Measurements from ENCODE around the gene LUZP4. TPM values are rescaled to one million over a fixed set of nuclear protein-coding genes. Genes with fewer than 3 reads are reported as not detected.
"Not testable (repeated sequence)": the region's sequence is repeated elsewhere in the genome, so short reads cannot be mapped to it uniquely, and the experiment has no call there.

LUZP4 gene, protein sequence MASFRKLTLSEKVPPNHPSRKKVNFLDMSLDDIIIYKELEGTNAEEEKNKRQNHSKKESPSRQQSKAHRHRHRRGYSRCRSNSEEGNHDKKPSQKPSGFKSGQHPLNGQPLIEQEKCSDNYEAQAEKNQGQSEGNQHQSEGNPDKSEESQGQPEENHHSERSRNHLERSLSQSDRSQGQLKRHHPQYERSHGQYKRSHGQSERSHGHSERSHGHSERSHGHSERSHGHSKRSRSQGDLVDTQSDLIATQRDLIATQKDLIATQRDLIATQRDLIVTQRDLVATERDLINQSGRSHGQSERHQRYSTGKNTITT
- not detected for polyA plus RNA-seq (ENCODE audit: insufficient read length in 4 of 4)

DNA sequence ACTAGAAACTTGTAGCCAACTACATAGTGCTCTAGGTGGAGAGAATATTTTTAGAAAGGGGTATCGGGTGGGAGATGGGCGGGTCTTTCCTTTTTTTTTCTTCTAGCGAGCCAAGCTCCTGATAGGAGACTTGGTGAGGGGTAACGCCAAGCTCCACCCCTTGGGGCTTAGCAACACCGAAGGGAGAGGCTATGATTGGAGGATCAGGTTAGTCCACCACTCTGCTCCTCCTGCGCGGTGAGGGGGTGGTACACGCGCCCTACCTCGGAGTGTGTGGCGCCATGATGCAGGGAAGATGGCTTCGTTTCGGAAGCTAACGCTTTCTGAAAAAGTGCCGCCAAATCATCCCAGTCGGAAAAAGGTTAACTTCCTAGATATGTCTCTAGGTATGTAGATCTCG, at the start of gene LUZP4:
TSS of gene LUZP4 (plus strand) at position 251 of the 400 bp plus-strand sequence. CDS start at position 296, 45 bp downstream.
- no peak for DNase-seq (ENCODE audit: low read depth in 4 of 4, low spot score in 2 of 4)

DNA sequence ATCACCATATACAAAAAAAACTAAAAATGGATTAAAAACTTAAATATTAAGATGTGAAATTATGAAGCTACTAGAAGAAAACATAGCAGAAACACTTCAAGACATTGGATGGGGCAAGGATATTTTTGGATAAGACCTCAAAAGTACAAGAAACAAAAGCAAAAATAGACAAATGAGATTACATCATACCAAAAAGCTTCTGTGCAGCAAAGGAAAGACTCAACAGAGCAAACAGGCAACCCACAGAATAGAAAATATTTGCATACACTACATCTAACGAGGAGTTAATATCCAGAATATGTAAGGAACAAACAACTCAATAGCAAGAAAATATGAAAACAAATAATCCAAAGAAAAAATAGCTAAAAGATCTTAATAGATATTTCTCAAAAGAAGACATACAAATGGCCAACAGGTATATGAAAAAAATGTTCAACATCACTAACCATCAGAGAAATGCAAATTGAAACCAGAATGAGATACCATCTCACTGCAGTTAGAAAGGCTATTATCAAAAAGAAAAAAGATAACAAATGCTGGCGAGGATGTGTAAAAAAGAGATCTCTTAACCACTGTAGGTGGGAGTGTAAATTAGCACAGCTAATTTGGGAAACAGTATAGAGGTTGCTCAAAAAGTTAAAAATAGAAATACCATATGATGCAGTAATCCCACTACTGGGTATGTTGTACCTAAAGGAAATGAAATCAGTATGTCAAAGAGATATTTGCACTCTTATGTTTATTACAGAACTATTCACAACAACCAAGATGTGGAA, 37.9 kb upstream of the LUZP4 start:
- DNase-seq (ENCODE audit: low read depth in 4 of 4, low spot score in 2 of 4), result no peak

DNA sequence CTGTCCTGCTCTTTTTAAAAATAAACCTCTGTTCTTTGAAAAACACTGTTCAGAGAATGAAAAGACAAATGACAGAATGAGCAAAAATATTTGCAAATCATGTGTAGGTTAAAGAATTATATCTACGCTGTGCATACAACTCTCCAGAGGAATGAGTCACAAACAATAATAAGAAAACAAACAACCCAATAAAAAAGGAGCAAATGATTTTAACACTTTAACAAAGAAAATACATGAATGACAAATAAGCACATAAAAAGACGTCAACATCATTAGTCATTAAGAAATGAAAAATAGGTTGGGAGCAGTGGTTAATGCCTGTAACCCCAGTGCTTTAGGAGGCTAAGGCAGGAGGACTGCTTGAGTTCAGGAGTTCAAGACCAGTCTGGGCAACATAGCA, 34.5 kb upstream of the LUZP4 start:
- no peak for DNase-seq (ENCODE audit: low read depth in 4 of 4, low spot score in 2 of 4)

DNA sequence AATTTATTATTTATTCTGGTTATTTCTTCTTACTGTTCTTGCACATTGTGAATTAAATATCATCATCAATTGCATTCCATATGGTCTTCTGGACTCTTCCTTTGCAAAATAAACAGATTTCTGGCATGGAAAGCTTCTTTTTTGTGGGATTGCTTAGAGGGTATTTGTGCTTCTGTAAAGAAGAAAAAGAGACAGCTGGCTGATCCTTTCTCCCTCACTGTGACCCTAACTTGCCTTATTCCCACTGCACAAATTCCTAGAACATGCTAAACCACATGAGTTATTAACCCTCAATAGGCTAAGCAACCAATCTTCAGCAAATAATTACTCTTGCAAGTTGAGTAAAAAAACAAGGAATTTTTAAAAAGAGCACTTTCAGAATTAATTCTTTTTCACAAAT, 31.8 kb upstream of the LUZP4 start:
- DNase-seq (ENCODE audit: low read depth in 4 of 4, low spot score in 2 of 4), result no peak

DNA sequence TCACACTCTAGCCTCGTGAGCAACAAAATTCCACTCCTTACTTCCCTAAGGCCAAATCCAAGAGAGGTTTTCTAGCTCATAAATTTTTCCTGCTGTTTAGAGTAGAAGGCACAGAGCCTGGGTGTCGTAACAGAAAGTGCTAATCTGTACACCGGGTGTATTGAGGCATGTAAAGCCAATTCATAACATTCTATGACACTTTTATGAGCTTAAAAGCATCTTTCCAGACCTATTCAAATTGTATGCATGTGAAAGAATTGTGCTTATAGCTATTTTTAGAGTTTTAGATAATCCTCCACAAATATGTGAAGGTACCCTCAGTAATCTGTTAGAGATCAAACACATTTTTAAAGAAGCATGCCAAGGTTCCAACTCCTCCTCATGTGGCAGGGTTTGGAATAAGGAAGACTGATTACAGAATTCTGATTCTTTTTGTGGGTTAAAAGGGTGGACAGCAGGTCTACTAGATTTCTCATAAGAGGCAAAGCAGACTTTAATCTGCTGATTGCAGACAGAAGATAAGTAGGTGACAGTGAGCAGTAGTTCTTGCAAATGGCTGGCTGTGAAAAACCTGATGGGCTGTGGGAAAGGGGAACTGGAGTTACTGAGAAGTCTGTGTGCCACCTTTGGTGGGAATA, 30.2 kb upstream of the LUZP4 start:
- DNase-seq (ENCODE audit: low read depth in 4 of 4, low spot score in 2 of 4), result no peak

DNA sequence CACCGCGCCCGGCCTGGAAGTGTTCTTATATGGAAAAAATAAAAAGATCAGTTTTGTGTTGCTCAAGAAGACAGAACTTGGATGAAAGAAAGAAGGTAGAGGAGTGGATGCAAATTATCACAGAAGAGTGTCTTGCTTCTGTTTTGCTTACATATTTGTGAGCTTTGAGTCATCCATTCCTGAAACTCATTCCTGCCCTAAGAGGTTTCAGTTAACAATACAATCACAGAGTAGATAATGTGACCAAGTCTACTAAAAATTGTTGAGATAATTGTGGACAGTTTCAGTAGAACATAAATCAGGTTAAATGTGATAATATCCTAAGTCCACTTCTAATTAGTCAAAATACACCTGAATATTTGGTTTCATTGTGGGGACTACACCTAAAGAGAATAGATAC, 29.2 kb upstream of the LUZP4 start:
- no peak for DNase-seq (ENCODE audit: low read depth in 4 of 4, low spot score in 2 of 4)

DNA sequence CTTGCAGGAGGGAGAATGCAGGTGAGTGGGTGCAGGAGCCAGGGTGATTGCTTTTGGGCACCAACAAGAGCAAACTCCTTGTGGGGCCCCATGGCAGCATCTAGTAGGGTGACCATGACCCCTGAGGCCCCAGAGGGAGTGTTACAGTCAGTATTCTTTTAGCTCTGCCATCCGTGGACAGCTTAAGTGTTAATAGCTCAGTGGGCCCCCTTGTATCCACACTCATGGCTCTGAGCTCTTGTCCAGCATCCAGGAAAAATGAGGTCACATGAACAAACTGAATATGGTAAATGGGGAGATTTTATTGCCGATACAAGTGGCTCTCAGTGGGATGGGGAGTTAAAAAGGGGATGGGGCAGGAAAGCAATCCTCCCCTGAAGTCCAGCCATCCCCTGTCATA, 28.4 kb upstream of the LUZP4 start:
- DNase-seq (ENCODE audit: low read depth in 4 of 4, low spot score in 2 of 4), result no peak

DNA sequence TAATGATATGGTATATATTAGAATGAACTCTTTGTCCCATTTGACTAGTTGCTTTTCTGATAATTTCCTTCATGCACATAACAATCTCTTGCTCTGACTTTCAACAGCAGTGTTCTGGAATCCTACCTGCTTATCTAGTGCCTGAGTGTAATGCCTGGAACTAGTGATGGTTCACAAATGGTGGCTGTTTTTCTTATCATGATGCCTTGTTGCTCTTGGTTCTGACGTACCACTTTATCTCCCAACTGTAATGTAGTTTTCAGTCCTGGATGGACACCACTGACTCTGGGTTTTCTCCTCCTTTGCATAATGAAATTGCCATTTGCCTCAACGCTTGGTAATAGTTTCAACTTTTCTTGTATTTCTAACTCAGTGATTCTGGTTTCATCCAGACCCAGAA, 25.5 kb upstream of the LUZP4 start:
- no peak for DNase-seq (ENCODE audit: low read depth in 4 of 4, low spot score in 2 of 4)

DNA sequence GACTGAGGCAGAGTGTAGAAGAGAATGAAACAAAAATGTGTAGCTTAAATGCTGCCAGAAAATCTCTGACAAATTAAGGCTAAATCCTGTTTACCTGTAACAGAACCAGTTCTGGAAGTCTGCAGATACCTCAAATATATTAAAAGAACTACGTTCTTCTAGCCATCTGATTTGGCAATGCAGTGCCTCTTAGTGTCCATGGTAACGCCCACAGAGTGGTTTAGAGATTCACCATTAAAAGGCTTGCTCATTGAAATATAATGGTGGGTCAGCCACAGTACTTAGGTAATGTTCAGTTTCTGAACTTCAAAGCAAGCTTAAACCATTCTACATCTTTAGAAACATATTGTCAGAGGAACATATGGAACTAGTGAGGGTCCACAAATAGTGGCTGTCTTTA, 23.2 kb upstream of the LUZP4 start:
- no peak for DNase-seq (ENCODE audit: low read depth in 4 of 4, low spot score in 2 of 4)

DNA sequence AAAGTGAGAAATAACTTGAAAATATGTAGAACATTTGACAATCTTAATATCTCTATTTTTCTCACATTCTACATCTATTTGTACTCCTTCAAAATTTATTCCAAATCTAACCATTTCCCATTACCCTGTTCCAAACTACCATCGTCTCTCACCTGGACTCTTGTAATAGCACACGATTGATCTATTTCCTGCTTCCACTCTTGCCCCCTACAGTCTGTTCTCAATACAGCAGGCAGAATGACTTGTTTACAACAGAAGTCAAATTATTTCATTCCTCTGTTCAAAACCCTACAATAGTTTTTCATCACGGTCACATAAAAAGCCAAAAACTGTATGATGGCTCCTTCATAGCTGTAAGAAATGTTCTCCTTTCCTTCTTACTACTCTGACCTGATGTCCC, 21.1 kb upstream of the LUZP4 start:
- no peak for DNase-seq (ENCODE audit: low read depth in 4 of 4, low spot score in 2 of 4)

DNA sequence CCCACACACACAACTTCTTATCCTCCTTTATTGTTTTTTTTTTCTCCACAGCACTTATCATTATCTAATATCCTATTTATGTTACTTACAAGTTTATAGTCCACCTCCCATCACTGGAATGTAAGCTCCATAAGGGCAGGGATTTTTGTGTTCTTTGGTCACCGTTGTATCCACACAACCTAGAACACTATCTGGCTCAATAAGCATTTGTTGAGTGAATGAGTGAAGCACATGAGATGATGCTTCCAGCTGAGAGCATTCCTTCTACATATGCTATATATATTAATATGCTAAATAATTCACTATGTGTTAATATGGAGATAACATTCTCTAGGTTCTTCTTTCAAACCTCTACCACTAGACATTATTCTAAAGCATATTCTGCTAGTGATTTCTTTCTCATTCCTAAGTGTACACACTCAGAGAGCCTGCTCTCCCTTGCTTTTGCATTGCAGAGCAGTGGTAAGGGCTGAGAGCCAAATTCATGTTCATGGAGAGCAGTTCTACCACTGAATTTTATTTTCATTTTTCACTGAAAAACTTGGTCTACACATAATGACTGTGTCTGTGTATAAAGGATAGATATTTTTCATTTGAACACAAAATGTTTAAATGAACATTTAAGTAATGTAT, 20.3 kb upstream of the LUZP4 start:
- no peak for DNase-seq (ENCODE audit: low read depth in 4 of 4, low spot score in 2 of 4)

DNA sequence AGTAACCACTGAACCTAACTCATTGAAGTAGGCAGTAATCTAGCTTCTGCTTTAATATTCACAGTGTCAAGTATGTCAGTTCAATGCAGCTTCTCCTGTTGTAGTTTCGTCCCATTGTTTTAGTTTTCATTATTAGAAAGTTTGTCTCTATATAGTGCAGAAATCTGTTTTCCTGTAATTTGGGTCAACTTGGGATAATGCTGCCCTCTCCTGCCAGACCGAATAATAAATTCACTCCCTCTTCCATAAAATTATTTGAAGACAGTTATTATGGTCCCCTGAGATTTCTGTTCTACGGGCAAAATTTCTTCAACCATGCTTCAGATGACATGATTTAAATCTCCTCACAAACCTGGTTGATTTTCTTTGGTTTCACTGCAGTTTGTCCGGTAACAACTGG, 4.6 kb upstream of the LUZP4 start:
- no peak for DNase-seq (ENCODE audit: low read depth in 4 of 4, low spot score in 2 of 4)

DNA sequence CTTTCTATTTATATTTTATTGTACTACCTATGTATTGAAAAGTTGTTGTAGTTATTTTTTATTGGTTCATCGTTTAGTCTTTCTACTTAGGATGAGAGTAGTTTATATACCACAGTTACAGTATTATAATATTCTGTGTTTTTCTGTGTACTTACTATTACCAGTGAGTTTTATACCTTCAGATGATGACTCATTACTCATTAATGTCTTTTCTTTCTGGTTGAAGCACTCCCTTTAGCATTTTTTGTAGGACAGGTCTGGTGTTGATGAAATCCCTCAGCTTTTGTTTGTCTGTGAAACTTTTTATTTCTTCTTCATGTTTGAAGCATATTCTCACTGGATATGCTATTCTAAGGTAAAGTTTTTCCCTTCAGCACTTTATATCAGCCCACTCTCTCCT, 7.7 kb downstream of the LUZP4 start:
- DNase-seq (ENCODE audit: low read depth in 4 of 4, low spot score in 2 of 4), result no peak

DNA sequence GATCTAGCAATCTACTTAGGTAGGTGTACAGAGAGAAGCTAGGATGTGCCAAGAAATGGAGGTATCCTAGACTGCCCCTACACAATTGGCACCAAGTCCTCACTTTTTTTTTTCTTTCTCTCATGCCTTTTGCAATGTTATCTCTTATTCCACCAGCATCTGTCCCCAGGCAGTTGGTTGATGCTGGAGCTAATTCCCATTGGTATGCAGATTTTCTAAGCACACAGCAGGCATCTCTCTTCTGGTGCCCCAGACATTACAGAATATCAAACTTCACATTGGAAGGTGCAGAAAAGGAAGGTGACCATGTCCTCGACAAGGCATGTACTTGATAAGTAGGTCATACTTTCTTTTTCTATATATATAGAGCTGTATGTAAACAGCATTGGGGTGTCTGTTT, 21.6 kb downstream of the LUZP4 start:
- no peak for DNase-seq (ENCODE audit: low read depth in 4 of 4, low spot score in 2 of 4)

DNA sequence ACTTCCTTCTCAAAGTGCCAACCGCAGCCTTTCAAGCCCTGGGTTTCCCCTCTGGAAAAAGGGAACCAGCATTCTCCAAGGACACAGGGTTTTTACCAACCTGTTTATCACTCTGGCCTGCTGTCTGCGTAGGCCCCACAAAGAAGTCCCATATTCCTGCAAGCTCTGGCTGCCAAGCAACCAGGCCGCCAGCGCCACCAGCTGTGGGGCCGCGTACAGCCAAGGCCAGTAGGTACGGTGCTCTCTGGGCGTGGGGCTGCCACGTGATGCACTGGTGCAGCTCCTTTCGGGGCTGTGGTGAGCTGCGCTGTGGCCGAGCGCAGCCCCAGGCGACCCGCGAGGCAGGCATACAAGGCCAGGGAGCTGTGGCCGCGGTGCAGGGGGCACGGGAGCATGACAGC, 22.1 kb downstream of the LUZP4 start:
- no peak for DNase-seq (ENCODE audit: low read depth in 4 of 4, low spot score in 2 of 4)

DNA sequence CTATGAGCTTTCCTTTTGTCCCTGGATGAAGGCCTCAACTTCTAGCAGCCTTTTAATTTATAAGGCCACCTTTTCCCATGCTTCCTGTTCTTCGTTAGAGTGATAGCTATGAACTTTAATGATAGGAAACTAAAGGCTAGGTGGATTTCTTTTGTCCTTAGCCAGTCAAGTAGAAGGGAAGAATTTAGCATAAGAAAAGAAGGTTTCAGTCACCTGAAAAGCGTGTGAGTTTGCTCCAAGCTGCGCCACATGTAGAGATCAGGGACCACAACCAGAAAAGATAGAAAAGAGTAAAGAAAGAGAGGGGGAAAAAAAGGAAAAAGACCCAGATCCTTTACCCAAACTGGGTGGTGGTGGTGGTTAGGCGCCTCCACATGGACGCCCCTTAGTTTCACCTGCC, 28.6 kb downstream of the LUZP4 start:
- DNase-seq (ENCODE audit: low read depth in 4 of 4, low spot score in 2 of 4), result no peak

DNA sequence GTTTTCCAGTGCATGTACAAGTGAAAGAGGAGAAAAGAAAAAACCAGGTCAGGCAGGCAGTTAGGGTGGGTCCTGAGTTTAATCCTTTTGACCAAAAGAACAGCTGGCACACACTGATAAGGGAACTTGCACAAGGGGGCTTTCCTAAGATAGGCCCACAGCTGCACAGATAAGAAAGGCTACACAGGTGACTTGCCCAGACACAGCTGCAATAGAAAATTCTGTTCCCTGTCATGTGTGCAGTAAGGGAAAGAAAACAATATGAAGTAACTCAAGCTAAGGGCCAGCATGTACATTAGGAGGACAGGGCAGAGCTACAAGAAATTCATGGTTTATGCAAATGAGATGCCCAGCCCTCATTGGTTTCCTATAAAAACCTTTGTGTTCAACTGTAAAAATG, 32.9 kb downstream of the LUZP4 start:
- no peak for DNase-seq (ENCODE audit: low read depth in 4 of 4, low spot score in 2 of 4)

DNA sequence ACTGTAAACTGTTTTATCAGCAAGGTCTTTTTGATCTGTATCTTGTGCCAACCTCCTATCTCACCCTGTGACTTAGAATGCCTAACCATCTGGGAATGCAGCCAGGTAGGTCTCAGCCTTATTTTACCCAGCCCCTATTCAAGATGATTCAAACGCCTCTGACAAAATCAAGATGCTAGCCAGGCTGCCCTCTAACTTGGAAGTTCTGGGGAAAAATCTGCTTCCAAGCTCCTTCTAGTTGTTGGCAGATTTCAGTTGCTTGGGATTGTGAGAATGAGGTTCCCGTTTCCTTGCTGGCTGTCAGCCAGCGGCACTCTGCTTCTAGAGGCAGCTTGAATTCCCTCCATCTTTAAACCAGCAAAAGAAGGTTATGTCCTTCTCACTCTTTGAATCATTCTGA, 34.7 kb downstream of the LUZP4 start:
- no peak for DNase-seq (ENCODE audit: low read depth in 4 of 4, low spot score in 2 of 4)

DNA sequence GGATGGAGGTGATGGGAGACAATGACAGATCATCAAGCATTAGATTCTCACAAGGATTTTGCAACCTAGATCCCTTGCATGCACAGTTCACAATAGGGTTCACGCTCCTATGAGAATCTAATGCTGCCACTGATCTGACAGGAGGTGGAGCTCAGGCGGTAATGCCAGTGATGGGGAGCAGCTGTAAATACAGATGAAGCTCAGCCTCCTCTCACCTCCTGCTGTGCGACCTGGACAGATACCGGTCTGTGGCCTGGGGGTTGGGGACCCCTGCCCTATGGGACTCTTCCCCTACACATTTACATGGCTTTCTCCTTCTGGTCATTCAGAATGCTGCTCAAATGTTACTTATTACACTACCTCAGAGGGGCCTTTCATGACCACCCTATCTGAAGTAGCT, 39.8 kb downstream of the LUZP4 start:
- not testable (repeated sequence) for DNase-seq (ENCODE audit: low read depth in 4 of 4, low spot score in 2 of 4)

DNA sequence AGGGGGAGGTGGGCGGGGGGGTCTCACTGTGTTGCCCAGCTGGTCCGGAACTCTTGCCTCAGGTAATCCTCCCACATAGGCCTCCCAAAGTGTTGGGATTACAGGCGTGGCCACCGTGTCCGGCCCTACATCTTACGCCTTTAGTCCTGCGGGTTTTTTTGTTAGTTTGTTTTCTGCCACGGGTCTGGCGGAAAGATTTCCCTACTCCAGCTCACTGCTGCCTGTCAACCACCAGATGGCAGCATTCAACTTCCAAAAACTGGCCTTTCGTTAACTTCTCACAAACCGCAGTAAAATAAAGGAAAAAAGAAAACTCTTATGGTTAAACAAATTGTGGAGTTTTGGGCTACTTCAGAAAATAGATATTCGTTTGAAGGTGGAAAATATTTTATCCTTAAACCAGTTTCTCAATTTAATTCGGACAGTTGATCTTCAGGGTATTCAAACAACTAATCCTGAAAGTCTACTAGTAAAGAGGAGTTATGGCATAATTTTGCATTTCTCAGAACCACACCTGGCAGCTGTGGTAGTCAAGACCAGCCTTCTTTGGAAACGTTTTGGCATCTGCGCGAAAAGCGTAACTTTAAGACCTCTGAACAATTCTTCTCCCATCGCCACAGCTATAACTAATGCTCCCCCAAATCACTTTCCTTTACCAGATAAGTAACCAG, 41.1 kb downstream of the LUZP4 start:
- peak in 2 of 4 donors; percentile 44 to 46 for DNase-seq (ENCODE audit: low read depth in 4 of 4, low spot score in 2 of 4)

DNA sequence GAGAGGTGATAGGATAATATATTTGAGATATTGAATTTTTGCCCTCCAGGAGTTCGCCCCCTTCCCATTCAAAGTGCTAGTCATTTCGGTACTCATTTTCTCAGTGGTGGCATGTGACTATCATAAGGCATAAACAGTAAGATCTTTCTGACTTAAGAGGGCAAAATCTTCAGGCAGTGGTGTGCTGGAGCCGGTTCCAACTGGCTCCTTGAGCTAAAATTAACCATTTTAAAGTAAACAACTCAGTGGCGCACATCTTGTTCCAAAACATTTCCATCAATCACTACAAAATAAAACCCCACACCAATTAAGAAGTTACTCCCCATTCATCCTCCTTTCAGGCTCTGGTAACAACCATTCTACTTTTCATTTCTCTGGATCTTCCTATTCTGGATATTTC, 43.3 kb downstream of the LUZP4 start:
- DNase-seq (ENCODE audit: low read depth in 4 of 4, low spot score in 2 of 4), result no peak
